Measurements from ENCODE around the gene KIF24. TPM values are rescaled to one million over a fixed set of nuclear protein-coding genes. Genes with fewer than 3 reads are reported as not detected.

KIF24 gene
- total RNA-seq, 2 experiments from 2014 or later, result 8.4 to 8.6 TPM

DNA sequence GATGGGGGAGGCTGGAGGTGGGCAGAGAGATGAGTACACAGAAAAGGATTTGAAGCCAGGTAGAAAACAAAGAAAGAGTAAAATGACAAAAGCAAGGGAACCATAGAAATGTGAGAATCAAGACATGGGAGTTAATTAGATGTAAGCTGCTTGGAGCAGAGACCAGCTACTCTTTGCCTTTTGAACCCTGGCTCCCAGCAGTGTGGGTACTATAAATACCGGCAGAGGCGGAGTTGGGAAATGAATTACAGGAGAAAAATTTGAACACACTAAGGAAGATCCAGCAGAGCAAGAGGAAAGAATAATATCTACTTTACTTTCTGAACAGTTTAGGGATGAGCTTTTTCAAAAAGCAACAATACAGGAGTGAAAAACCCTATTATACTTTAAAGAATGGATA, 36.5 kb downstream of the KIF24 start:
- CTCF ChIA-PET, result interaction anchor here (1.0 kb wide), 1 partner anchor 40 kb away, joined by 3 read pairs; no protein-coding TSS in a partner anchor
- Mint-ChIP-seq H3K4me3 (no peak overlapping the region), H3K27me3 (no peaks in the 10 kb centered on the region), H3K27ac (no peak overlapping the region), H3K4me1 (no peaks in the 10 kb centered on the region), H3K9me3 (no peaks in the 10 kb centered on the region), H3K36me3 (ENCODE audit: low read depth) (no peaks in the 10 kb centered on the region)
- POLR2A ChIA-PET, result no interaction called here
- no peak for DNase-seq

DNA sequence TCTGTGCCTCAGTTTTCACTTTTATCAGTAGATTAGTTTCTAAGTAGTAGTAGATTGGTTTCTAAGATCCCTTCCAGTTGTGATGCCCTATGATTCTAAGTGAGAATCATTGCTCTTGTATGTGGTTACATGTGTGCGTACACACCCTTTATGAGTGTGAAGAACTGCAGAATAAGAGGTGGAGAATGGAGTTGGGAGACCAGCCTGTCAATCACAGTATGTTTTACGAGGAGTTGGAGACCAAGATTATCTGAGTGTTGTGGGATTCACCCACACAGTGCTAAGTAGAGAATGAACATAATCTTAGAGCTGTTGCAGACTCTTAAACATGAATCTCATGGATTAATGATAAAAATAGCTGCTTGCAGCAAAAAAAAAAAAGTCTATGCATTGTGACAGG, 37.6 kb downstream of the KIF24 start:
- no peaks in the 10 kb centered on the region for H3K27me3 Mint-ChIP-seq
- CTCF ChIA-PET, result no interaction called here

DNA sequence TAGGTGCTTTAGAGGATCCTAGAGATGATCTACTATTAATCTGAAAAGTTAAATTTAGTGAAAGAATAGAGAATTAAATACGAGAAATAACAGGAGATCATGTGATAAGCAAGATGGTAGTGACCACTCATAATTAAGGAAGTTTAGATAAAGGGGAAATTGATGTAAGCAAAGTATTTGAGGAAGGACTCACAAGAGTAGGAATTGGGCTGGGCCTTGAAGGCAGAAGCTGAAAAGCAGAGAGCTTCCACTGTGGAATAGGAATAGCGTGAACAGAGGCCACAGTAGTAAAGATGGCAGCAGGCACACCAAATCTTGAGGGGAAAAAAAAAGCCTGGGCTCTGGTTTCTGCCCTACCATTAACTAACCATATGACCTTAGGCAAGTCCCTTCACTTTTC, 38.0 kb downstream of the KIF24 start:
- no peak for DNase-seq
- Mint-ChIP-seq H3K27me3 (no peaks in the 10 kb centered on the region), H3K27ac (no peak overlapping the region), H3K4me1 (no peaks in the 10 kb centered on the region), H3K36me3 (ENCODE audit: low read depth) (peaks cover 7% of the 10 kb centered on the region), H3K9me3 (no peaks in the 10 kb centered on the region), H3K4me3 (no peak overlapping the region)
- CTCF ChIA-PET, result no interaction called here
- POLR2A ChIA-PET, result no interaction called here

More for the DNA sequence above, 37.6 kb downstream of the KIF24 start:
- Mint-ChIP-seq H3K9me3 (no peaks in the 10 kb centered on the region), H3K36me3 (ENCODE audit: low read depth) (peaks cover 7% of the 10 kb centered on the region), H3K4me3 (no peak overlapping the region), H3K27ac (no peak overlapping the region), H3K4me1 (no peaks in the 10 kb centered on the region)
- POLR2A ChIA-PET, result no interaction called here
- no peak for DNase-seq

DNA sequence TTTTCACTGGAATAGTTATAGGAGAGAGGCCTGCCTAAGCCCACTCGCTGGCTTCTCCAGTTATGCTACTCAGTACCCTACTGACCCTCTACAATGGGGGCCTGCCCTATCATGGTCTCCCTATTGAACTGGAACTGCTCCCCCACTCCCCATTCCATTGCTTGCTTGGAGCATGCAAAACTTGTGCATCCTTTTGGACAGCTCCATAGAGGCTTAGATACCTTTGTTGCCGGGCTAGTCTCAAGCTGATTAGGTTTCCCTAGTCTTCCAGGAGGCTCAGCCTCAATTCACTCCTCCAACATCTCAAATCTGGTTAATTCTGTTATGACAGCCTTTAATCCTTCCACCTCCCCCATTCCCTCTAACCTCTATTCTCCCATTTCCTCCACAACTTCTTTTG, 39.9 kb downstream of the KIF24 start:
- CTCF ChIA-PET, result no interaction called here
- DNase-seq, result no peak
- Mint-ChIP-seq H3K4me3 (no peak overlapping the region), H3K4me1 (no peaks in the 10 kb centered on the region), H3K27ac (no peak overlapping the region), H3K9me3 (no peaks in the 10 kb centered on the region), H3K36me3 (ENCODE audit: low read depth) (peaks cover 14% of the 10 kb centered on the region), H3K27me3 (no peaks in the 10 kb centered on the region)
- POLR2A ChIA-PET, result no interaction called here

DNA sequence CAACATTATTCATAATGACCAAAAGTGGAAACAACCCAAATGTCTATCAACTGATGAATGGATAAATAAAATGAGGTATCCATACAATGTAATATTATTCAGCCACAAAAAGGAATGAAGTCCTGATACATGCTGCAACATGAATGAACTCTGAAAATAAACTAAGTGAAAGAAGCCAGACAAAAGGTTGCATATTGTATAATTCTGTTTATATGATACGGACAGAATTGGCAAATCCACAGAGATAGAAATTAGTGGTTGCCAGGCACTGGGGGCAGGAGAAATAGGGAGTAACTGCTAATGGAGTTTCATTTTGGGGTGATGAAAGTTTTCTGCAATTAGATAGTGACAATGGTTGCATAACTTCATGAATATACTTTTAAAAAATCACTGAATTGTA, 47.0 kb downstream of the KIF24 start:
- peaks cover 27% of the 10 kb centered on the region for H3K36me3 Mint-ChIP-seq (ENCODE audit: low read depth)
- no peaks in the 10 kb centered on the region for H3K27me3 Mint-ChIP-seq
- H3K4me3 Mint-ChIP-seq, result no peak overlapping the region
- H3K27ac Mint-ChIP-seq, result no peak overlapping the region
- H3K9me3 Mint-ChIP-seq, result no peaks in the 10 kb centered on the region
- ChIA-PET POLR2A (no interaction called here), CTCF (no interaction called here)
- DNase-seq, result no peak
- peaks cover 5% of the 10 kb centered on the region for H3K4me1 Mint-ChIP-seq

DNA sequence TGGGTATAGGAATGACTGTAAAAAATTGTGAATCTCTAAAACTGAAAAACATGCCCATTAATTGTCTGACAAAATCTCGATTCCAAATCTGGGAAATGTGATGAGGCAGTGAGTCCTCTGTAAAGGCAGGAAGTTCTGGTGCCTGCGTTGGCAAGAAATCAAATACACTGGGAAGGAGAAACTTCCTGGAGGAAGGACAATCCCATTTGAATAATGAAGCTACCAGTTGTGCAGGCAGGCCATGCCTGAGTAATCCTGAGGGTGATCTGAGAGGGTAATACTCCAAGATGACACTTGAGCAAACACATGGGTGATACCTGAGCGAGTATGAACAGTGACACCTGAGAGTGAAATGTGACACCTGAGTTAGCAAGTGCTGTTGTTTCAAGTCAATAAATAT, 49.7 kb downstream of the KIF24 start:
- POLR2A ChIA-PET, result no interaction called here
- no peak for DNase-seq
- Mint-ChIP-seq H3K27ac (no peak overlapping the region), H3K27me3 (no peaks in the 10 kb centered on the region), H3K4me3 (no peak overlapping the region), H3K36me3 (ENCODE audit: low read depth) (peaks cover 17% of the 10 kb centered on the region), H3K9me3 (no peaks in the 10 kb centered on the region), H3K4me1 (peaks cover 6% of the 10 kb centered on the region)
- CTCF ChIA-PET, result no interaction called here

Other genes starting within 250 kb of the KIF24 start
- gene DCAF12, start 202.6 kb downstream of the KIF24 start, total RNA-seq, result 10 to 100 TPM; 44.1 to 46.9 TPM
- 10 to 100 TPM; 35.6 to 39.1 TPM for gene UBAP1, start 150.2 kb downstream of the KIF24 start, total RNA-seq
- gene NUDT2, start 301 bp upstream of the KIF24 start, total RNA-seq, result 10 to 100 TPM; 33.3 to 35.0 TPM
- gene MYORG, start 47.6 kb upstream of the KIF24 start, total RNA-seq, result 1 to 10 TPM; 2.7 to 4.7 TPM
- 10 to 100 TPM; 12.3 to 13.2 TPM for gene FAM219A, start 129.3 kb upstream of the KIF24 start, total RNA-seq
- not detected for gene DNAI1, start 129.5 kb upstream of the KIF24 start, total RNA-seq
- not detected for gene ENHO, start 193.7 kb upstream of the KIF24 start, total RNA-seq

Data from activated CD4-positive, alpha-beta memory T cell treated with anti-CD3 and anti-CD28 coated beads, Interleukin-2, amount 10 ng/mL, durations not matched to agents 7 days and 5 days (primary cell).